Measurements from ENCODE around the gene UBE4B.
"Not testable (repeated sequence)": the region's sequence is repeated elsewhere in the genome, so short reads cannot be mapped to it uniquely, and the experiment has no call there.

DNA sequence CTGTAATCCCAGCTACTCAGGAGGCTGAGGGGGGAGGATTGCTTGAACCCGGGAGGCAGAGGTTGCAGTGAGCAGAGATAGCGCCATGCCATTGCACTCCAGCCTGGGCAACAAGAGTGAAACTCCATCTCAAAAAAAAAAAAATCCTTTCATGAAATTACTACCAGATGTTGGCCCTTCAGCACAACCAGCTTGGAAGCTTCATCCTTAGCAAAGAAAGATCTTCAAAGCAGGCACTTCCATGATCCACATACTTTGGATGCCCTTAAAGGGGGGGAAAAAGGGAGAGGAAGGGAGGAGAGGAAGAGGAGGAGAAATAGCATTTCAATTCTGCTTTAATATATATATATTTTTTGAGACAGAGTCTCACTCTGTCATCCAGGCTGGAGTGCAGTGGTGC is 12.1 kb upstream of the UBE4B start:
- TF ChIP-seq, protein P1, sequence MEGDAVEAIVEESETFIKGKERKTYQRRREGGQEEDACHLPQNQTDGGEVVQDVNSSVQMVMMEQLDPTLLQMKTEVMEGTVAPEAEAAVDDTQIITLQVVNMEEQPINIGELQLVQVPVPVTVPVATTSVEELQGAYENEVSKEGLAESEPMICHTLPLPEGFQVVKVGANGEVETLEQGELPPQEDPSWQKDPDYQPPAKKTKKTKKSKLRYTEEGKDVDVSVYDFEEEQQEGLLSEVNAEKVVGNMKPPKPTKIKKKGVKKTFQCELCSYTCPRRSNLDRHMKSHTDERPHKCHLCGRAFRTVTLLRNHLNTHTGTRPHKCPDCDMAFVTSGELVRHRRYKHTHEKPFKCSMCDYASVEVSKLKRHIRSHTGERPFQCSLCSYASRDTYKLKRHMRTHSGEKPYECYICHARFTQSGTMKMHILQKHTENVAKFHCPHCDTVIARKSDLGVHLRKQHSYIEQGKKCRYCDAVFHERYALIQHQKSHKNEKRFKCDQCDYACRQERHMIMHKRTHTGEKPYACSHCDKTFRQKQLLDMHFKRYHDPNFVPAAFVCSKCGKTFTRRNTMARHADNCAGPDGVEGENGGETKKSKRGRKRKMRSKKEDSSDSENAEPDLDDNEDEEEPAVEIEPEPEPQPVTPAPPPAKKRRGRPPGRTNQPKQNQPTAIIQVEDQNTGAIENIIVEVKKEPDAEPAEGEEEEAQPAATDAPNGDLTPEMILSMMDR (IDR thresholded peaks at IDR 0.05; ENCODE audit: poor library complexity) = not testable (repeated sequence)
- TF ChIP-seq EZH2 (IDR thresholded peaks at IDR 0.05; ENCODE audit: borderline replicate concordance) = not testable (repeated sequence)

Data from hepatocyte (in vitro differentiated cells).